WTC11 (cell line): ENCODE measurements around the gene FSTL4. TPM values are rescaled to one million over a fixed set of nuclear protein-coding genes. Genes with fewer than 3 reads are reported as not detected.

Experiments
- ATAC-seq: fragments of 200-7000 bp; cut with Tn5 transposase; 2 replicates; pipeline ENCODE4 v1.10.0; 2021; ENCODE audit warnings: mild to moderate bottlenecking, moderate library complexity
- CTCF ChIA-PET: fragments of 300-600 bp; sonication (Branson Sonifier 250); formaldehyde crosslinking; loops from one replicate; lab custom pipeline; 2021; ENCODE audit warnings: antibody characterized with exemption; lab: Charles Lee
- POLR2A ChIA-PET: fragments of 350-600 bp; sonication (Branson Sonifier 250); formaldehyde crosslinking; loops from one replicate; lab custom pipeline; 2021; ENCODE audit warnings: antibody characterized with exemption; lab: Charles Lee
- DNase-seq: peaks from one replicate; pipeline ENCODE4 v3.0.0; 2021; ENCODE audit warnings: low spot score
- H3K27ac Mint-ChIP-seq: 2 replicates; pipeline ENCODE4 v1.8.0; 2021; ENCODE audit warnings: mixed read lengths
- H3K27me3 Mint-ChIP-seq: 2 replicates; pipeline ENCODE4 v1.8.0; 2021; ENCODE audit warnings: low read depth, mild to moderate bottlenecking, moderate library complexity, mixed read lengths
- H3K36me3 Mint-ChIP-seq: 2 replicates; pipeline ENCODE4 v1.8.0; 2021; ENCODE audit warnings: mixed read lengths
- H3K4me1 Mint-ChIP-seq: 2 replicates; pipeline ENCODE4 v1.8.0; 2022; ENCODE audit warnings: mixed read lengths
- H3K4me3 Mint-ChIP-seq: 2 replicates; pipeline ENCODE4 v1.8.0; 2021; ENCODE audit warnings: mild to moderate bottlenecking, moderate library complexity, mixed read lengths
- H3K9me3 Mint-ChIP-seq: 2 replicates; pipeline ENCODE4 v1.8.0; 2021; ENCODE audit warnings: mixed read lengths
- ATF1 ChIP-seq: sonication (generic); formaldehyde crosslinking; IDR thresholded peaks from 2 replicates; pipeline ENCODE4 v1.8.1; 2023; ENCODE audit warnings: mild to moderate bottlenecking, moderate library complexity, missing genetic modification reagents
- ESRRA ChIP-seq: sonication (generic); formaldehyde crosslinking; IDR thresholded peaks from 2 replicates; pipeline ENCODE4 v1.8.1; 2022; ENCODE audit warnings: mild to moderate bottlenecking, missing genetic modification reagents, borderline replicate concordance
- GABPB1 ChIP-seq: sonication (generic); formaldehyde crosslinking; IDR thresholded peaks from 2 replicates; pipeline ENCODE4 v1.8.1; 2023; ENCODE audit warnings: mild to moderate bottlenecking, missing genetic modification reagents
- GRHL2 ChIP-seq: fragments of 250-450 bp; sonication (Bioruptor Pico); IDR thresholded peaks from 2 replicates; pipeline ENCODE4 v1.8.0; 2022; ENCODE audit warnings: mild to moderate bottlenecking, moderate library complexity; ENCODE audit not compliant: insufficient replicate concordance, severe bottlenecking
- NR1H2 ChIP-seq: sonication (generic); formaldehyde crosslinking; IDR thresholded peaks from 2 replicates; pipeline ENCODE4 v1.9.0; 2021; ENCODE audit warnings: mild to moderate bottlenecking, moderate library complexity, missing genetic modification reagents
- PRRX2 ChIP-seq: fragments of 250-450 bp; sonication (Bioruptor Pico); IDR thresholded peaks from 2 replicates; pipeline ENCODE4 v1.8.0; 2021; ENCODE audit warnings: mild to moderate bottlenecking
- RELA ChIP-seq: sonication (generic); formaldehyde crosslinking; IDR thresholded peaks from 2 replicates; pipeline ENCODE4 v1.8.1; 2022; ENCODE audit warnings: missing genetic modification reagents, mild to moderate bottlenecking, borderline replicate concordance
- TCF7 ChIP-seq: sonication (generic); formaldehyde crosslinking; IDR thresholded peaks from 2 replicates; pipeline ENCODE4 v1.8.0; 2022; ENCODE audit warnings: mild to moderate bottlenecking, low read depth, missing genetic modification reagents, moderate library complexity
- TP53 ChIP-seq: sonication (generic); formaldehyde crosslinking; IDR thresholded peaks from 2 replicates; pipeline ENCODE4 v1.8.1; 2023; ENCODE audit warnings: mild to moderate bottlenecking, missing genetic modification reagents
- ZNF416 ChIP-seq: fragments of 250-450 bp; sonication (Bioruptor Pico); IDR thresholded peaks from 2 replicates; pipeline ENCODE4 v1.9.0; 2021; ENCODE audit warnings: mild to moderate bottlenecking, inconsistent platforms
- ZNF423 ChIP-seq: fragments of 250-450 bp; sonication (Bioruptor Pico); IDR thresholded peaks from 2 replicates; pipeline ENCODE4 v2.1.2; 2022; ENCODE audit warnings: mild to moderate bottlenecking, moderate library complexity
- ZNF671 ChIP-seq: fragments of 250-450 bp; sonication (Bioruptor Pico); IDR thresholded peaks from 2 replicates; pipeline ENCODE4 v1.8.0; 2021; ENCODE audit warnings: mild to moderate bottlenecking
- total RNA-seq: library from RNA; stranded (reverse); gene quantifications from 3 replicates; pipeline ENCODE4 v1.2.3, GENCODE V29; 2021
- TF ChIP-seq, protein P1 (sequence below): sonication (generic); formaldehyde crosslinking; IDR thresholded peaks from 2 replicates; pipeline ENCODE4 v1.8.0; 2023; ENCODE audit warnings: mild to moderate bottlenecking, missing genetic modification reagents
- TF ChIP-seq, protein P2 (sequence below): sonication (generic); formaldehyde crosslinking; IDR thresholded peaks from 2 replicates; pipeline ENCODE4 v1.8.0; 2022; ENCODE audit warnings: mild to moderate bottlenecking, missing genetic modification reagents
- TF ChIP-seq, protein P3 (sequence below): sonication (generic); formaldehyde crosslinking; IDR thresholded peaks from 2 replicates; pipeline ENCODE4 v1.8.0; 2022; ENCODE audit warnings: mild to moderate bottlenecking, missing genetic modification reagents
- TF ChIP-seq, protein P4 (sequence below): sonication (generic); formaldehyde crosslinking; conservative IDR thresholded peaks from 2 replicates; pipeline ENCODE4 v1.8.1; 2022; ENCODE audit warnings: mild to moderate bottlenecking, missing genetic modification reagents
- TF ChIP-seq, protein P5 (sequence below): sonication (generic); formaldehyde crosslinking; IDR thresholded peaks from 2 replicates; pipeline ENCODE4 v1.8.1; 2023; ENCODE audit warnings: mild to moderate bottlenecking, moderate library complexity, missing genetic modification reagents
- TF ChIP-seq, protein P6 (sequence below): fragments of 250-450 bp; sonication (Bioruptor Pico); IDR thresholded peaks from 2 replicates; pipeline ENCODE4 v1.9.0; 2021; ENCODE audit warnings: moderate library complexity, mild to moderate bottlenecking, inconsistent platforms, borderline replicate concordance

Gene FSTL4
- total RNA-seq, 1 experiment from 2014 or later: 6.1 TPM

DNA sequence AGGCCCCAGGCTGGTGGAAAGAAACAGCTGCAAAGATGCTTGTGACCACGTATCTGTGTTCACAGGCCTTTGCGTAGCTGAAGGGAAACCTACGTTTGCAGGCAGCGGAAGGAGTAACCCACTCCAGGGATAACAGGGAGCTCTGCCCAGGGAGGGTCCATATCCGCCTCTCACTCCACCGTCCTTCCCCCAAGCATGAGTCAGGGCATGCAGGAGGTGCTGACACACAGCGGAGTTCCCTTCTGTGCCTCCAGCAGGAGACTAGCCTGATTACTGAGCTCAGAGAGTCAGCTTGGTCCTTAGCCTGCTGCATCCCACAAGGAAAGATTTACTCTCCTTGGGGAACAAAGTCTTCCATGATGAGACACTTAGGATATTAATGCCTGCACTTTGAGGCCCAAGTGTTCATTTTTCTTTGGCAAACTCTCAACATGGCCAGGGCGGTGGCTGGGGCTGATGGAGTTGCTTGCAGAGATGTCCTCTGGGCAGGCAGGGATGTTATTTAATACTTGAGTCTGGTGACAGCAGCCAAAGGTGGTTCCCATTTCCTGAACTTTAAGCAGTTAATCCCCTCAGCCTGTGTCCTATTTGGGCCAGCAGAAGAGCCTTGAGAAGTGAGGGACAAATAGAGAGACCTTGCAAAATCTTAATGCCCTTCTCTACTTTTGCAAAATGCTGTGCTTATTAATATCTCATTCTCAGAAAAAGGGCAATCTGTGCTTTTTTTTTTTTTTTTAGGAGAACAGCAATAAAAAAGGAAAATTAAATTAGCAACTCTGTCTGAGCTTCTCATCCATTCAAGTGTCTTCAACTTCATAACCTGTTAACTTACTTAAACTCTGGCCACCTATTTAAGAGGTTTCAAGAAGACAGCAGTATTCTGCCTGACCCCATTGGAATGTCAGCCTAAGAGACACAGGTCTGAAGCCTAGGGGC is 338.4 kb downstream of the FSTL4 start:
- H3K4me1 Mint-ChIP-seq: no peaks in the 10 kb centered on the region
- ChIA-PET POLR2A (no interaction called here), CTCF (interaction anchor here (1.1 to 2.0 kb wide), 4 partner anchors 18 to 150 kb away, joined by 3 to 8 read pairs (median 4); no protein-coding TSS in a partner anchor)
- ATAC-seq: no peak; the same call in 1 of the 2 replicates
- TF ChIP-seq, protein P1, sequence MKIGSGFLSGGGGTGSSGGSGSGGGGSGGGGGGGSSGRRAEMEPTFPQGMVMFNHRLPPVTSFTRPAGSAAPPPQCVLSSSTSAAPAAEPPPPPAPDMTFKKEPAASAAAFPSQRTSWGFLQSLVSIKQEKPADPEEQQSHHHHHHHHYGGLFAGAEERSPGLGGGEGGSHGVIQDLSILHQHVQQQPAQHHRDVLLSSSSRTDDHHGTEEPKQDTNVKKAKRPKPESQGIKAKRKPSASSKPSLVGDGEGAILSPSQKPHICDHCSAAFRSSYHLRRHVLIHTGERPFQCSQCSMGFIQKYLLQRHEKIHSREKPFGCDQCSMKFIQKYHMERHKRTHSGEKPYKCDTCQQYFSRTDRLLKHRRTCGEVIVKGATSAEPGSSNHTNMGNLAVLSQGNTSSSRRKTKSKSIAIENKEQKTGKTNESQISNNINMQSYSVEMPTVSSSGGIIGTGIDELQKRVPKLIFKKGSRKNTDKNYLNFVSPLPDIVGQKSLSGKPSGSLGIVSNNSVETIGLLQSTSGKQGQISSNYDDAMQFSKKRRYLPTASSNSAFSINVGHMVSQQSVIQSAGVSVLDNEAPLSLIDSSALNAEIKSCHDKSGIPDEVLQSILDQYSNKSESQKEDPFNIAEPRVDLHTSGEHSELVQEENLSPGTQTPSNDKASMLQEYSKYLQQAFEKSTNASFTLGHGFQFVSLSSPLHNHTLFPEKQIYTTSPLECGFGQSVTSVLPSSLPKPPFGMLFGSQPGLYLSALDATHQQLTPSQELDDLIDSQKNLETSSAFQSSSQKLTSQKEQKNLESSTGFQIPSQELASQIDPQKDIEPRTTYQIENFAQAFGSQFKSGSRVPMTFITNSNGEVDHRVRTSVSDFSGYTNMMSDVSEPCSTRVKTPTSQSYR (CRISPR knock-in tag): no peak
- TF ChIP-seq PRRX2 (CRISPR knock-in tag) (no peak), NR1H2 (CRISPR knock-in tag) (no peak), ATF1 (CRISPR knock-in tag) (no peak), ZNF671 (no peak), RELA (CRISPR knock-in tag) (no peak), ZNF416 (CRISPR knock-in tag) (no peak), ESRRA (no peak), GABPB1 (CRISPR knock-in tag) (no peak), TP53 (no peak), TCF7 (CRISPR knock-in tag) (no peak), GRHL2 (CRISPR knock-in tag) (no peak), ZNF423 (CRISPR knock-in tag) (no peak)
- TF ChIP-seq, protein P2, sequence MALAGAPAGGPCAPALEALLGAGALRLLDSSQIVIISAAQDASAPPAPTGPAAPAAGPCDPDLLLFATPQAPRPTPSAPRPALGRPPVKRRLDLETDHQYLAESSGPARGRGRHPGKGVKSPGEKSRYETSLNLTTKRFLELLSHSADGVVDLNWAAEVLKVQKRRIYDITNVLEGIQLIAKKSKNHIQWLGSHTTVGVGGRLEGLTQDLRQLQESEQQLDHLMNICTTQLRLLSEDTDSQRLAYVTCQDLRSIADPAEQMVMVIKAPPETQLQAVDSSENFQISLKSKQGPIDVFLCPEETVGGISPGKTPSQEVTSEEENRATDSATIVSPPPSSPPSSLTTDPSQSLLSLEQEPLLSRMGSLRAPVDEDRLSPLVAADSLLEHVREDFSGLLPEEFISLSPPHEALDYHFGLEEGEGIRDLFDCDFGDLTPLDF (CRISPR knock-in tag): no peak
- TF ChIP-seq, protein P3, sequence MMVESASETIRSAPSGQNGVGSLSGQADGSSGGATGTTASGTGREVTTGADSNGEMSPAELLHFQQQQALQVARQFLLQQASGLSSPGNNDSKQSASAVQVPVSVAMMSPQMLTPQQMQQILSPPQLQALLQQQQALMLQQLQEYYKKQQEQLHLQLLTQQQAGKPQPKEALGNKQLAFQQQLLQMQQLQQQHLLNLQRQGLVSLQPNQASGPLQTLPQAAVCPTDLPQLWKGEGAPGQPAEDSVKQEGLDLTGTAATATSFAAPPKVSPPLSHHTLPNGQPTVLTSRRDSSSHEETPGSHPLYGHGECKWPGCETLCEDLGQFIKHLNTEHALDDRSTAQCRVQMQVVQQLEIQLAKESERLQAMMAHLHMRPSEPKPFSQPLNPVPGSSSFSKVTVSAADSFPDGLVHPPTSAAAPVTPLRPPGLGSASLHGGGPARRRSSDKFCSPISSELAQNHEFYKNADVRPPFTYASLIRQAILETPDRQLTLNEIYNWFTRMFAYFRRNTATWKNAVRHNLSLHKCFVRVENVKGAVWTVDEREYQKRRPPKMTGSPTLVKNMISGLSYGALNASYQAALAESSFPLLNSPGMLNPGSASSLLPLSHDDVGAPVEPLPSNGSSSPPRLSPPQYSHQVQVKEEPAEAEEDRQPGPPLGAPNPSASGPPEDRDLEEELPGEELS (CRISPR knock-in tag): no peak
- TF ChIP-seq, protein P4, sequence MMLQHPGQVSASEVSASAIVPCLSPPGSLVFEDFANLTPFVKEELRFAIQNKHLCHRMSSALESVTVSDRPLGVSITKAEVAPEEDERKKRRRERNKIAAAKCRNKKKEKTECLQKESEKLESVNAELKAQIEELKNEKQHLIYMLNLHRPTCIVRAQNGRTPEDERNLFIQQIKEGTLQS: no peak
- TF ChIP-seq, protein P5, sequence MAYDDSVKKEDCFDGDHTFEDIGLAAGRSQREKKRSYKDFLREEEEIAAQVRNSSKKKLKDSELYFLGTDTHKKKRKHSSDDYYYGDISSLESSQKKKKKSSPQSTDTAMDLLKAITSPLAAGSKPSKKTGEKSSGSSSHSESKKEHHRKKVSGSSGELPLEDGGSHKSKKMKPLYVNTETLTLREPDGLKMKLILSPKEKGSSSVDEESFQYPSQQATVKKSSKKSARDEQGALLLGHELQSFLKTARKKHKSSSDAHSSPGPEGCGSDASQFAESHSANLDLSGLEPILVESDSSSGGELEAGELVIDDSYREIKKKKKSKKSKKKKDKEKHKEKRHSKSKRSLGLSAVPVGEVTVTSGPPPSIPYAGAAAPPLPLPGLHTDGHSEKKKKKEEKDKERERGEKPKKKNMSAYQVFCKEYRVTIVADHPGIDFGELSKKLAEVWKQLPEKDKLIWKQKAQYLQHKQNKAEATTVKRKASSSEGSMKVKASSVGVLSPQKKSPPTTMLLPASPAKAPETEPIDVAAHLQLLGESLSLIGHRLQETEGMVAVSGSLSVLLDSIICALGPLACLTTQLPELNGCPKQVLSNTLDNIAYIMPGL: no peak
- TF ChIP-seq, protein P6, sequence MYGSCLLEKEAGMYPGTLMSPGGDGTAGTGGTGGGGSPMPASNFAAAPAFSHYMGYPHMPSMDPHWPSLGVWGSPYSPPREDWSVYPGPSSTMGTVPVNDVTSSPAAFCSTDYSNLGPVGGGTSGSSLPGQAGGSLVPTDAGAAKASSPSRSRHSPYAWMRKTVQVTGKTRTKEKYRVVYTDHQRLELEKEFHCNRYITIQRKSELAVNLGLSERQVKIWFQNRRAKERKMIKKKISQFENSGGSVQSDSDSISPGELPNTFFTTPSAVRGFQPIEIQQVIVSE (CRISPR knock-in tag): no peak
- H3K4me3 Mint-ChIP-seq: no peak overlapping the region
- H3K36me3 Mint-ChIP-seq: no peaks in the 10 kb centered on the region
- DNase-seq: no peak
- peaks cover under 1% of the 10 kb centered on the region for H3K9me3 Mint-ChIP-seq
- H3K27me3 Mint-ChIP-seq: no peaks in the 10 kb centered on the region
- H3K27ac Mint-ChIP-seq: no peak overlapping the region
